ENCODE results near the gene SETD2. TPM values are rescaled to one million over a fixed set of nuclear protein-coding genes. Genes with fewer than 3 reads are reported as not detected.

Gene SETD2
- total and polyA plus RNA-seq, 10 donors, result 10.4 to 94.0 (median 63.8) TPM

GRCh38 chr3:46968783-46969428, 195.0 kb downstream of the SETD2 start:
- intact Hi-C loops (cut with DNase I; ENCODE audit: low total_unique reads), result no loop called here
- no peaks in the 10 kb centered on the region for H3K9me3 ChIP-seq
- peaks cover 56 to 99% (median 89%) of the 10 kb centered on the region in 6 donors for H3K4me1 ChIP-seq
- H3K4me3 ChIP-seq, result no peak overlapping the region
- peak; percentile 54 for DNase-seq
- WGBS, 5 donors, result 51 to 74% (median 57%) methylated on average over 8 to 9 of the region's 9 CpGs
- peaks cover 0 to 34% (median 0%) of the 10 kb centered on the region in 6 donors for H3K36me3 ChIP-seq
- TF ChIP-seq POLR2AphosphoS5 (IDR thresholded peaks at IDR 0.05) (no peak), POLR2A (IDR thresholded peaks at IDR 0.05) (no peak), CTCF (IDR thresholded peaks at IDR 0.05 in 8 of 11, conservative IDR thresholded peaks at IDR 0.05 in 3 of 11) (no peak)
- H3K27me3 ChIP-seq (replicated peaks in 1 of 7), result no peaks in the 10 kb centered on the region
- peak overlapping the region in 1 of 8 donors; percentile 21 for H3K27ac ChIP-seq

- peak overlapping the region in 3 of 8 donors; percentile 13 to 83 (median 18) for H3K27ac ChIP-seq
- no peaks in the 10 kb centered on the region for H3K9me3 ChIP-seq
- peaks cover 46 to 94% (median 79%) of the 10 kb centered on the region in 6 donors for H3K4me1 ChIP-seq
- DNase-seq, result peak; percentile 52
- no peaks in the 10 kb centered on the region for H3K27me3 ChIP-seq (replicated peaks in 1 of 7)
- TF ChIP-seq POLR2A (IDR thresholded peaks at IDR 0.05) (no peak), CTCF (IDR thresholded peaks at IDR 0.05 in 8 of 11, conservative IDR thresholded peaks at IDR 0.05 in 3 of 11) (no peak), POLR2AphosphoS5 (IDR thresholded peaks at IDR 0.05) (no peak)
- 76 to 86% (median 79%) methylated on average over 5 of the region's 5 CpGs for WGBS, 5 donors
- no peak overlapping the region for H3K4me3 ChIP-seq
- peaks cover 0 to 39% (median 2%) of the 10 kb centered on the region in 6 donors for H3K36me3 ChIP-seq
- intact Hi-C loops (cut with DNase I; ENCODE audit: low total_unique reads), result no loop called here
Observed at GRCh38 chr3:46966811-46967210, 197.1 kb downstream of the SETD2 start.

Small RNAs within 50 kb of the gene (small RNA-seq; reads per million reads assigned to genes)
- 0 reads per million in 4 donors for gene MRPL57P3

Other genes starting within 250 kb of the SETD2 start
- gene CCDC12, start 187.4 kb downstream of the SETD2 start, total RNA-seq, result 10 to 100 TPM; 36.5 to 71.4 (median 54.7) TPM
- 100 to 1,000 TPM in 2 of 3 donors, 10 to 100 TPM in 1; 93.5 to 124 (median 105) TPM for gene CCDC12, start 187.4 kb downstream of the SETD2 start, polyA plus RNA-seq
- 100 to 1,000 TPM; 101 to 271 (median 162) TPM for gene NBEAL2, start 184.4 kb downstream of the SETD2 start, total RNA-seq
- 100 to 1,000 TPM in 2 of 3 donors, 10 to 100 TPM in 1; 44.0 to 126 (median 119) TPM for gene NBEAL2, start 184.4 kb downstream of the SETD2 start, polyA plus RNA-seq
- 10 to 100 TPM in 2 of 7 donors, 1 to 10 TPM in 5; 3.9 to 15.8 (median 6.6) TPM for gene KIF9, start 118.7 kb upstream of the SETD2 start, total RNA-seq
- gene KIF9, start 118.7 kb upstream of the SETD2 start, polyA plus RNA-seq, result 10 to 100 TPM in 1 of 3 donors, 1 to 10 TPM in 2; 3.8 to 12.3 (median 6.8) TPM
- gene KLHL18, start 118.8 kb upstream of the SETD2 start, total RNA-seq, result 10 to 100 TPM; 22.0 to 44.6 (median 31.3) TPM
- gene KLHL18, start 118.8 kb upstream of the SETD2 start, polyA plus RNA-seq, result 10 to 100 TPM; 19.2 to 28.3 (median 26.9) TPM
- 100 to 1,000 TPM in 1 of 7 donors, 10 to 100 TPM in 6; 27.8 to 195 (median 49.8) TPM for gene PTPN23, start 216.9 kb upstream of the SETD2 start, total RNA-seq
- gene PTPN23, start 216.9 kb upstream of the SETD2 start, polyA plus RNA-seq, result 10 to 100 TPM in 1 of 3 donors, 1 to 10 TPM in 2; 5.0 to 19.1 (median 8.0) TPM